ENCODE measurements around the gene SEMA3G.

The SEMA3G gene

DNA sequence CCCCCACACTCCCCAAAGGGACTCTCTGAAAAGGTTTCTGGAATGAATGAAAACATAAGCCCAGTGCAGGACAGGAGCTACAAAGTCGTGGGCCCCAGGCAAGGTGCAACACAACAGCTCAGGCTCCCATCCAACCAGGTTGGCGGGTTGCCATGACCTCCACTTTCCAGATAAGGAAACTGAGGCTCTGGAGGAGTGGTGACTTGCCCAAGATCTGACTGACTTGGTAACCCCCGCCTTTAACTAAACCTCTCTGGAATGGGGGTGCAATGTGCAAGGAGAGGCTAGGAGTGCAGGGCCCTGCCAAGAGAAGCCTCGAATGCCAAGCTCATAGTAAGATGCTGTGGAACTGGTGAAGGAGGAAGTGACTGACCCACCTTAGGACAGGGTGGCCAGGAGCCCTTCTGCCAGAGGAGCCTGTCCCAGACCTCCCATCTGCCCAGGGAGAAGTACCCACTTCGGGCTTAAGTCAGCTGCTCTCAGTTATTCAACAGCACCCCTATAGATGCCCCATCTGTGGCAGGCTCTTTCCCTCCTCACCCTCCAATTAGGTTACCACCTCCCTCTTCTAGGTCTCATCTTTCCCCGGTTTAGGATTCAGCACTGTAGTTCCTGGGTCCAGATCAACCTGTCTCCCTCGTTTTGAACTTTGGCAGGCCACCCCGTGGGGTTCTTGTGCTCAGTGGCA, 9.5 kb upstream of the SEMA3G start:
- in situ Hi-C loops (cut with MboI; ENCODE audit: low sequenced_read_pairs): no loop called here

- in situ Hi-C loops (cut with MboI; ENCODE audit: low sequenced_read_pairs): no loop called here
These were observed 8.8 kb upstream of the SEMA3G start, which contains the start of gene TNNC1 for GRCh38 chr3:52453496-52454249. Gene TNNC1 (minus strand): TSS chr3:52454041. CDS start chr3:52454015, 26 bp downstream.

DNA sequence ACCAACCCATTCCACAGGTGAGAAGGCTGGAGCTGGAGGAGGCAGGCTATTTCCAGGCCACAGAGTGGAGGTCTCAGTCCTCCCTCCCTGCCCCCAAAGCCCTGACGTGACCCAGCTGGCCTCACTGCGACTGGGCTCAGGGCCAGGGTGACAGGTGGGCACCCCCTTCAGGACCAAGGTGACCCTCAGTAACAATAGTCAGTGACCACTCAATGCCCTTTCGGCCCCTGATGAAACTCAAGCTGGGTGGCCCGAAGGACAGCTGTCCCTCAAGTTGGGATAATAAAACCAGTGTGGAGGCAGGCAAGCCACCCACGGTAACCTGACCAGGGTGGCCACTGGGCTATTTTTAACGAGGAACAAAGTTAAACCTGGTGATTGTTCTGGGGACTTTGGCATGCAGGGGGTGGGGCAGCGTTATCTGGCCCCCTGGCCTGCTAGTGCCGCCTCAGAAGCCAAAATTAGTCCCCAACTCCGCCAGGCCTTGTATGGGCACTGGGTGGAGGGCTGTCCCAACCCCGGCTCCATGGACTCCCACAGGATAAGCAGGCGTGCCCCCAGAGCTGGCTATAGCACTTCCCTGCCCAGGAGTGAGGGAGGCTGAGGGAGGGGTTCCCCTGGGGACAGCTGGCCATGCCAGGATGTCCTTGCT, 7.8 kb upstream of the SEMA3G start:
- in situ Hi-C loops (cut with MboI; ENCODE audit: low sequenced_read_pairs): no loop called here

DNA sequence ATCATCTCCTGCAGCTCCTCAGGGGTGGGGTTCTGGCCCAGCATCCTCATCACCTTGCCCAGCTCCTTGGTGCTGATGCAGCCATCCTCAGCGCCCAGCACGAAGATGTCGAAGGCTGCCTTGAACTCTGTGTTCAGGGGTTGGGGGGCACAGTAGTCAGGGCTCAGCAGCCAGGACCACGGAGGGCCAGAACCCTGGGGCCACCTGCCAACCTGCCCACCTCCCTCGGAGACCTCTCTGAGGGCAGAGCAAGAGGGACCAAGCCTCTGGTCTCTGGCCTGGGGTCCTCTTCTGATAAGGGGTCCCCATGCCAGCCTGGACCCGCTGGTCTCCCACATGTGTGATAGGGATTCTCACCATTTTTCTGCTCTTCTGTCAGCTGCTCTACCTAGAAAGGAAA, 7.2 kb upstream of the SEMA3G start:
- in situ Hi-C loops (cut with MboI; ENCODE audit: low sequenced_read_pairs): no loop called here

DNA sequence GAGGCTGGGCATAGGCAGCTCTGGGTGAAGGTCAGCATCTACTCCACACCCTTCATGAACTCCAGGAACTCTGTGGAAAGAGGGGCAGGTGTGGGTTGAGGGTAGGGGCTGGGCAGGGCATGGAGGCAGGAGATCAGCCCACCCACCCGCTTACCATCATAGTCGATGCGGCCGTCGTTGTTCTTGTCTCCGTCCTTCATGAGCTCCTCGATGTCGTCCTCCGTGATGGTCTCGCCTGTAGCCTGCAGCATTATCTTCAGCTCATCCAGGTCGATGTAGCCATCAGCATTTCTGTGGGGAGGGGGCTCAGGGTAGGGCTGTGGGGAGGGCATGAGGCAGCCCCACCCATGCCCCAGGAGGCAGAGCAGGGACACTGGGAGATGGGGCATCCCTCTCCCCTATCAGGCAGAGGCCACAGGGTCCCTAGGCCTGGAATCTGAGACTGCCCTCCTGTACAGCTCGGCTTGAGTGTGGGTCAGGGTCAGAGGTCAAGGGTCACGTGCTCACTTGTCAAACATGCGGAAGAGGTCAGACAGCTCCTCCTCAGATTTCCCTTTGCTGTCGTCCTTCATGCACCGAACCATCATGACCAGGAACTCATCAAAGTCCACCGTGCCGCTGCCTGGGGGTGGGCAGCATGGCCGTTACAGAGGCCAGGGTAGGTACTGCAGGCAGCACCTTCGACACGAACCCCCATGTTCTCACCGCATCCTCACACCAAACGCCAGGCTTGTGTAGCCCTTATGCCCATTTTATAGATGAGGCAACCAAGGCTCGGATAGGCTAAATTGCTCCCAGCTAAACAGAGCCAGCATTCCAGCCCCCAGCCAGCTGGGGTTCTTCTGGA, 6.6 kb upstream of the SEMA3G start:
- in situ Hi-C loops (cut with MboI; ENCODE audit: low sequenced_read_pairs): no loop called here

DNA sequence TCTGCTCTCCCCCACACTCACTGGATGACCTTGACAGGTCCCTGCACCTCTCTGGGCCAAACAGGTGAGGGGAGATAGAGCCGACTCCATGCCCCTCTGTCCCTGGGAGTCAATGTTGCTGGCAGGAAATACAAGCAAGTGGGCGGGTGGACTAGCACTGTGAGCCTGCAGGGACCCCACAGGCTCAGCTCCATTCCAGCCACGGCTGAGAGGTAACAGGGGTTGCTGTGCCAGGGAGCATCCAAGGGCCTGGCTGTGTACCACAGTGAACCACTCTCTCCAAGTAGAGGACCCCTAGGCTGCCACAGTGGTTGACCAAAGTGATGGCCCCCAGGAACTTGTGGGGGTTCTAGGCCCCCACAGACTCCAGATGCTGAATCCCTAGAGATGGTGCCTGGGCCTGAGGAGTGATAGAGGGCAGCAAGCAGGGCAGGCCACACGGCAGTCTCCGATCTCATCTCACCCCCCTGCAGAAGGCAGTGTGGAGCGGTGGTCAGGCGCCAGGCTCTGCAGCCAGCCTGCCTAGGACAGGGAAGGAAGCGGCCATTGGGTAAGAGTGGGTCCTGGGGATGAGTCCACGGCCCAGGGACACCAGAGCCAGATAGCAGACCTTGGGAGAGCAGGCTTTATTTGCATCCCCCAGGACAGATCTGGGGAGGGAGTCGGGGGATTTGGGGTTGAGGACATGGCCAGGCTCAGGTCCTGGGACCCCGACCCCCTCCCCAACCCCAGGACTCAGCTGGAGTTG, 5.8 kb upstream of the SEMA3G start:
- in situ Hi-C loops (cut with MboI; ENCODE audit: low sequenced_read_pairs): no loop called here

DNA sequence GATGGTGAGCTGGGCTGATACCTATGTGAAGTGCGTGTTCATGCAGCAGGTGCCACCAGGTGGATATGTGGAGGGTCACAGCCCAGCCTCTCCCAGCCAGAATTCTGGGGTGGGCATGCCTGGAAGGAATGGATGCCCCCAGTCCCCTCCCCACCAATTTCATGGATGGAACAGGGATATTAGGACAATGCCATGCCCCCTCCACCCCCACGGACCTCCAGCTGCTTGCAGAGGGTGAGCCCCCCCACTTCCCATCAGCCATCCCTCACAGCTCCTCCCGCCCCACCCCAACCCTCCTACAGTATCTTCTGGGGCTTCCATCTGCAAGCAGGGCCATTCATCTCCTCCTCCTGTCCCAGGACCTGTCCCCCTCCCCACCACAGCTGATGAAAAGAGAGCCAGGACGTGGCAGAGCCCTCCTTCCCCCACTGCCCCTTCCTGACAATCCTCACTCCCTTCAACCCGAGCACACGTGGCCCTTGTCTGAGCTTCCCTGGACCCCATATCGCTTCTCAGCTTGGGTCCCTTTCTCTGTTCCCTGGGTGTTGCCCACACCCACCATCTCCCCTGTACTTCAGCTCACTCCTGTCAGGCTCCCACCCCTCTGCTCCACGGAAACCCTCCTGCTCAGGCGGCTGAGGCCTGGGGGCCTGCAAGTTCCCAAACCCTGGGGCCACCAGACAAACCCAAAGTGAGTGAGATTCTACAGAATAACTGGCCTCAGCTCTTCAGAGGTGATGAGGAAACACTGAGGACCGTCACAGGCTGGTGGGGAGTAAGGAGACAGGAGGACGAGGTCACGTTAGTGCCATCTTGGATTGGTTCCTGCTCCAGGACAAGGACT, 2.8 kb upstream of the SEMA3G start:
- in situ Hi-C loops (cut with MboI; ENCODE audit: low sequenced_read_pairs): no loop called here

DNA sequence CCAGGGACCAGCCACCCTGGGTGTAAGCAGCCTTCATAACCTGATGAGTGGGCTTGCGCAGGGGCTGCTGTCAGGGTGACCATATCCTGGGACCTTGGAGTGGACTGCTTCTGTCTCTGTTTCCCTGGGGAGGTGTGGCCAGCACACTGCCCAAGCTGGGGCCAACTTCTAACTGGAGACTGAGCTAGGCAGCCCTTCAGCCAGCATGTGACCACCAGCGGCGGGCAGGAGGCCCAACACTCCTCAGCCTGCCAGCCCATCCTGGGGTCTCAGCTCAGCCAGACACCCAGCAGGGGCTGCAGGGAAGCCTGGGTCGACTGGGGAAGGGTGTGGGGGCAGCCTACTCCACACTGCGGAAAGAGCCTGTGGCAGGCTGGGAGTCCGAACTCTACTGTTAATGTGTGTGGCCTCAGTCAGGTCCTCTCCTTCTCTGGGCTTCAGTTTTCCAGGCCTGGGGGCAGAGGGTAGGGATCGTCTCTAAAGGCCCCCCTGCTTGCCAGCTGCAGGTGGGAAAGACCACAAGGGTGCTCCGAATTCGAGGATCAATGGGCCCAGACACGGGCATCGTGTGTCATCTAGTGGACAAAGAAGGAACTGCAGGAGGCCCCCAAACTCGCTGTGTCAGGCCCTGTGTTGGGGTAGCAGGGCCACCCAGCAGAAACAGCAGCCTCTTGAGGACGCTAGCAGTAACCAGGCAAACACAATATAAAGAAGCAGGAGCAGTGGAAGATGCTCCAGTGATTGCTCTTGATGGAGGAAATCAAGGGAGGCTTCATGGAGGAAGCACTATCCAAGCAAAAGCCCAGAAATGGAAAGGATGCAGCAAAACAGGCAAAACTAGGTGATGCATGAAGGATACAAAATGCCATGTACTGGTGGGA, 2.0 kb upstream of the SEMA3G start:
- in situ Hi-C loops (cut with MboI; ENCODE audit: low sequenced_read_pairs): no loop called here

GRCh38 chr3:52446042-52446441, 1.1 kb upstream of the SEMA3G start:
- in situ Hi-C loops (cut with MboI; ENCODE audit: low sequenced_read_pairs): no loop called here

- in situ Hi-C loops (cut with MboI; ENCODE audit: low sequenced_read_pairs): no loop called here
These were observed 864 bp downstream of the SEMA3G start for GRCh38 chr3:52443791-52444687.

GRCh38 chr3:52443268-52443610, 1.7 kb downstream of the SEMA3G start:
- in situ Hi-C loops (cut with MboI; ENCODE audit: low sequenced_read_pairs): no loop called here

- in situ Hi-C loops (cut with MboI; ENCODE audit: low sequenced_read_pairs): no loop called here
These were observed 2.3 kb downstream of the SEMA3G start for GRCh38 chr3:52442409-52443267.

DNA sequence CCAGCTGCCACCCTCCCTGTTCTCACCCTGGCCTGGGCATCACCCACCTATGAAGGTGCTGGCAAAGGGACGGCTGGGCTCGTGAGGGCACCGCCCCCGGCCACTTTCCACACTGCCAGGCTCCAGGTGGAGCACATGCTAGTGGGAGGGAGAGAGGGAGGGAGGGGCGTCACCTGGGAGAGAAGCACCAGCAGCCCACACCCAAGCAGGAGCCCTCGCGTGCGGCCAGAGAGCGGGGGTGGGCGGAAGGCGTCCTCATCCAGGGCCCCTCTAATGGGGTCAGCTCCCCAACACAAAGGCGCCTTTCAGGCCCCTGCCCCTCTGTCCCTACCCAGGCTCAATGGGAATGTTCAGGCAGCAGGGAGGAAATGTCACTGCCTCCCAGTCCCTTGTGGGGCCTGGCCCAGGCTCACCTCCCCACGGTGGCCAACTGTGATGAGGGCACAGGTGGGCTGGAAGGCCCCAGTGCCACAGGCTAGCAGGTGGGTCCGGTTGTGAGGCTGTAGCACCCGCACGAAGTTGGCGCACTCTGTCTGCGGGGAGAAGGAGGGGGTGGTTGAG, 3.1 kb downstream of the SEMA3G start:
- in situ Hi-C loops (cut with MboI; ENCODE audit: low sequenced_read_pairs): no loop called here

- in situ Hi-C loops (cut with MboI; ENCODE audit: low sequenced_read_pairs): no loop called here
These were observed 3.7 kb downstream of the SEMA3G start for GRCh38 chr3:52441091-52441771.

DNA sequence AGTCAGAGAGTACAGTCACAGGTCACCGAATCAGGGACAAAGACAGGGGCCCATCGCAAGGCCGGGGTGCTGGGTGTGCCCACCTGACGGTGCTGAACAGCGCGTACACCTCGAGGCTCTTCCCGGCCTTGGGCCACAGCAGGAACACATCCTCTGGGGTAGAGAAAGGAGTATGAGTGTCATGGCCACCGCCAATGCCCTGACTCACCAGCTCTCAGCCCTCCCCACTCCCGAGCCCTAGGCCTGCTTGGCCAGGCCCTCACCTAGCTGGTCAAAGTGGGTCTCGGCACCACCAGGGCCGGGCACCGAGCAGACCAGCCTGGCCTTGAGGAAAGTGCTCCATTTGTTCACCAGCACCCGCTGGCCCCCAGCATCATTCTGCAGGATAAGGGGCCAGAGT, 4.2 kb downstream of the SEMA3G start:
- in situ Hi-C loops (cut with MboI; ENCODE audit: low sequenced_read_pairs): no loop called here

DNA sequence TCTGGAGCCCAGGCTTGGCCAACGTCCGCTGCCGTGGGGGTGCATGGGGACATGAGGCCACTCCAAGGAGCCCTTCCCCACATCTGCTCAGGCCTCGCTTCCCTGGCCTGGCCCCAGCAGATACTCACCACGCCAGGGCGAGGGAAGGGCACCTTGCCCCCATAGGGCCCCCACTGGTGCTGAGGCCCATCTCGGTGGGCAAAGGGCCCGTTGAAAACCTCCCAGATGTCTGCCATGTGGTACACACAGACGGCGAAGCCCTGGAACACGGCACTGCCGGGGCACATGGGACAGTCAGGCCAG, 4.7 kb downstream of the SEMA3G start:
- in situ Hi-C loops (cut with MboI; ENCODE audit: low sequenced_read_pairs): no loop called here
